NCI-H345 (cell line): ENCODE results near the gene PTPRE.

Experiments
- DNase-seq: peaks from one replicate; lab custom pipeline; 2025; lab: John Stamatoyannopoulos, UW

PTPRE gene

DNA sequence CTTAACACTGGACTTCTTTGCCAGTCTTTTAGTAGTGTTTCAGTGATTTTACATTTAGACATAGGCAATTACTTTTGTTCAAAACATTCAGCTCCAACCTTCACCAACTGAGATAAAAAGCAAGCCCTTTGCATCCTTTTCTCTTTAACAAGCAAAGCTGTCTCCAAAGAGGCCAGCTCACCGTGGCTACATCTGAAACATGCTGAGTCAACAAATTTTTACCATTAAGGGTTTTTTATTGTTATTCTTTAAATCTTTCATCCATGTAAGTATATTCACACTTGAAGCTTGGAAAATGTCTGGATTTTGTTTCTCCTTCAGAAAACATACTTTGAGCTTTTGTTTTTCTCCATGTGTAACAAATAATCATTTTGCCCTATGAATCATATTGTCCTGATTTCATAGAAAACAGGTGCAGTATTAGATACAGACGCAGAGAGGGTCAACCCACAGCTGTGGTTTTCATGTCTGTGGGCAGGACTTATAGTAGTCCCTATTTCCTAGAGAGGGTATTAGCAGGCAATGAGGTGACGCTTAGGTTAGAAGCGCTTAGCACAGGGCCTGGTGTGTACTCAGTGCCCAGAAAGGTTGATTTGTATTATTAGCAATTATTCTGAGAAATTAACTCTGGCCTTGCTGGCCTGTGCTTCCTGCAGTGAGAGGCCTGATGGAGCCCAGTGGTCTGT is 119.9 kb downstream of the PTPRE start:
- no peak for DNase-seq

DNA sequence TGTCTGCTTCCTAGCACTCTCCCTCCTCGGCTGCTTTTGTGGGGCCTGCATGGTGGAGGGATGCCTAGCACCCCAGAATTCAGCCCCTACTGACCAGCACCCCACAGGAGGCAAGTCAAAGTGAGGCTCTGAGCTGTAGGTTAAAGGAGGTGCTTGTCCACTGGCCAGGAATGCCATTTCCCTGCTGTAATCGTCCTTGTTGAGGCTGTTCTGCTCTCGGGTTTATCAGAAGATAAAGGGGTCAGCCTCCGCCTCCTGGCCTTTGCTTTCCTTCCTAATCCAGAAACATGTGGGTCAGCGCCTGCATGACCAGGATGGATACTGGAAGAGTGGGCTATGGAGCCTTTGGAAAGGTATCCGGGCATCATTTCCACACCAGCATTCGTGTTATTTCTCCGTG is 120.4 kb downstream of the PTPRE start:
- no peak for DNase-seq

- DNase-seq = no peak
Measured at GRCh38 chr10:128027822-128028507, 121.1 kb downstream of the PTPRE start.

DNA sequence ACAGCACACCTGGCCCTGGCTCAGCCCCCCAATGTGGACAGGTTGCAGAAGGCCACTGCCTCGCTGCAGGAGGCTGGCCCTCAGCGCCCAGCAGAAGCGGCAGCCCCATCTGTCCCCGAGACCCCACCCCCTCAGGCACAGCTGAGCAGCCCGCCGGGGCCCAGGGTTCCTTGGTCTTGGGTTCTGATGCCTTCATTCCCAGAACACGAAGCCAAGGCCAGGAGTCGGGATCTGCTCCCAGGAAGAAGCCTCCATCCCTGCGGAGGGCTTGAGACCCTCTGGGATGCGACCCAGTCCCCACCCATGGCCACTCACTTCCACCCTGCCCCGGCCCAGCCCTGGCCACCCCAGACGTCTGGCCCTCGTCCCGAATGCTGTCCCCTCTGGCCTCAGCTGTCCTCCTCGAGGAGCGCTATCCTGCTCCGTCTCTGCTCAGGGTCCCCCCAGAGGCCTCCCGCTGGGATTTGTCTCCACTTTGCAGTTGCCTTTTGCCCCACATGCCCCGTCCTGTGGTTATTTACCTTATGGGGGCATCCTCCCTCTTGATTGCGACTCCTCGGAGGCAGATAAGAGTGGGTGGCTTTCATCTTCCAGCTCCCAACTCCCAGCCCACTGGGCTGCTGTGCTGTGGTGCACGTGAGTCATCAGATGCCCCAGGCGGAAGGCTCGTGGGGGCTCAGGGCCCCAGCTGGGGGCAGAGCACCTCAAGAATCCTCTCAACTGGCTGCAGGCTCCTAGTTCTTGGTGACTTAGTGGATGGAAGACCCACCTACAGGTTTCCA is 121.8 kb downstream of the PTPRE start:
- DNase-seq = no peak

- DNase-seq = no peak
Measured at GRCh38 chr10:128029290-128029651, 122.4 kb downstream of the PTPRE start.

- no peak for DNase-seq
Measured at GRCh38 chr10:128029731-128030369, 122.9 kb downstream of the PTPRE start.

GRCh38 chr10:128030498-128031072 is 123.7 kb downstream of the PTPRE start:
- DNase-seq = no peak

GRCh38 chr10:128031216-128031615 is 124.3 kb downstream of the PTPRE start:
- DNase-seq = no peak

GRCh38 chr10:128032466-128032865 is 125.6 kb downstream of the PTPRE start:
- DNase-seq = no peak

- DNase-seq = no peak
Measured at GRCh38 chr10:128035557-128035973, 128.7 kb downstream of the PTPRE start.

GRCh38 chr10:128036011-128036615 is 129.2 kb downstream of the PTPRE start:
- no peak for DNase-seq

DNA sequence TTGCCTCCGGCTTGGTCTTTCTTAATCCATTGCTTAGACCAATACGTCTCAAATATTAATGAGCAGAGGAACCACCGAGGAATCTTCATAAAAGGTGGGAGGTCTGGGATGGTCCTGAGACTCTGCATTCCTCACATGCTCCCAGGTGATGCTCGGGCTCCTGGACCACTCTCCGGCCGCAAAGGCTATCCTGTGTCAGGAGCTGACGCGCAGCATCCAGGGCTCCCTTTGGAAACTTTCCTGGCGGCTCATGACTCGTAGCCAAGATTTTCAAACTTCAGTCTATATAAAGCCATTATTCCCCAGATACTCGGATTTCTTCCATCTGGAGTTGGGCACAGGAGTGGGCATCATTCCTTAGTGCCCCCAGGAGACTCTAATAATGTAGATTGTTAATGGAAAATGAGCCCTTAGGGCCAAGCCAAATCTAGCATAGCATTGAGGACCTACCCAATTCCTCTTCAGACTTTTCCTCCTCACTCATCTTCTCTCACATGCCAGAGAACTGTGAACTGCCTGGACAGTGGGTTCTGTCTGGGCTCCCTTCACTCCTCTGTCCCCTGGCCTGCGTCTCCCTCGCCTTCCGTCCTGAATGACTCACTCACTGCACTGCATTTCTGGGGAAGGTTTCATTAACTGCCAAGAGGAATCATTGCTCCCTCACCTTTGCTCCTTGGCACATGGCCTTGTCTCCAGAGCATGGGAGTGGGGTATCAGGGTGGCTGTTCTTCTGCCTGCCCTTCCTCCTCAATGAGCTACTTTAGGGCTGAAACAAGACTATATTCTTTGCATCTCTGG is 130.0 kb downstream of the PTPRE start:
- no peak for DNase-seq

DNA sequence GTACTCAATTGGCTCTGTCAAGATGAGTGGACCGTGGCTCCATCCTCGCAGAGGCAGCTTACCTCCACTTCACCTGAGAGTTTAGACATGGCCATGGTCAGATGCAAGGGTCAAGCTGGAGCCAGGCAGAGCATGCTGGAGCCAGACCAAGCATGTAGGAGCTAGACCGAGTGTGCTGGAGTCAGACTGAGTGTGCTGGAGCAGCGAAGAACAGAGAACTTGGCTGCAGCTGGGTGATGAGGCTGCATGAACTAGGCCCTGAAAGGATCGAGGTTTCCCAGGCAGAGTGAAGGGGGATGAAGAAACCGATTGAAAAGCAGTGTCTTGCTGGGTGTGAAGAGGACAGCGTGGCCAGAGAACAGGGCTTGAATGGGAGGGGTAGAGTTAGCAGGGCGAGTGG is 133.2 kb downstream of the PTPRE start:
- DNase-seq = no peak

DNA sequence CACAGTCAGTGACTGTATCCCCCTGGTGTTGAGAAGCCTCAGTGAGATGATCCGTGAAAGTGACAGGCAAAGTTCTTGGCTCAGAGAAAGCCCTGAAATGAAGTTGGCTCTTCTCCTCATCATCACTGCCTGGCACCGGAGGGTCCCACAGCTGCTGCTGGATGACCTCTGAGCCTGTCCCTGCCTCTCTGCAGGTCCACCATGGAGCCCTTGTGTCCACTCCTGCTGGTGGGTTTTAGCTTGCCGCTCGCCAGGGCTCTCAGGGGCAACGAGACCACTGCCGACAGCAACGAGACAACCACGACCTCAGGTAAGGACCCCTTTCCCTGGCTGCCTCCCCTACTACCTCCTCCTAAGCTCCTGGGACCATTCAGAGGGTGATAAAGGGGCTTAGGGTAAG is 133.8 kb downstream of the PTPRE start:
- no peak for DNase-seq

- no peak for DNase-seq
Measured at GRCh38 chr10:128042131-128042610, 135.3 kb downstream of the PTPRE start.

DNA sequence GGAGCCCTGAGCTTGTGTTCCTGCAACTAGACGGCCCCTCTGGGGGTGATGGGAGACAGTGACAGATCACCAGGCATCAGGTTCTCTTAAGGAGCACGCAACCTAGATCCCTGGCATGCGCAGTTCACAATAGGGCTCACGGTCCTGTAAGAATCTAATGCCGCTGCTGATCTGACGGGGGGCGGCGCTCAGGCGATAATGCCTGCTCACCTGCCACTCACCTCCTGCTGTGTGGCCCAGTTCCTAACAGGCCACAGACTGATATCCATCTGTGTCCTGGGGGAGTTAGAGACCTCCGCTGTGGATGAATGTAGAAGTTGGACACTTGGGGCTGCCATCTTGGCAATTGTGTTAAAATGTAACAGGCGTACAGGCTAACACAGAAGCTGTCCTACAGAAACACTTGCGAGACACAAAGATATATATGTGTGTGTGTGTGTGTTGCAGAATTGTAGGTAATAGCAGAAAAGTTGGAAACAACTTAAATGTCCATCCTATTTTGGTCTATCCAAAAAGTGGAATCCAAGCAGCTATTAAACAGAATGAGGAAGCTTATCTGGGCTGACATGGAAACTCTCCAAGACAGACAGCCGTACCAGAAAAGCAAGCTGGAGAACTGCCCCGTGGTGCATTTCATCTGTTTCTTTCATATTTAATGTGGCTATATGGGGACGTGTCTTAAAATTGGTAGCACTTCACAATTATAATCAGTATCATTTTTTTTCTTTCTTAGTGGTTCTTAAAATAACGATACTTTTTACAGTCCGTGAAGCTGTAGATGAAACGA is 136.5 kb downstream of the PTPRE start:
- no peak for DNase-seq

DNA sequence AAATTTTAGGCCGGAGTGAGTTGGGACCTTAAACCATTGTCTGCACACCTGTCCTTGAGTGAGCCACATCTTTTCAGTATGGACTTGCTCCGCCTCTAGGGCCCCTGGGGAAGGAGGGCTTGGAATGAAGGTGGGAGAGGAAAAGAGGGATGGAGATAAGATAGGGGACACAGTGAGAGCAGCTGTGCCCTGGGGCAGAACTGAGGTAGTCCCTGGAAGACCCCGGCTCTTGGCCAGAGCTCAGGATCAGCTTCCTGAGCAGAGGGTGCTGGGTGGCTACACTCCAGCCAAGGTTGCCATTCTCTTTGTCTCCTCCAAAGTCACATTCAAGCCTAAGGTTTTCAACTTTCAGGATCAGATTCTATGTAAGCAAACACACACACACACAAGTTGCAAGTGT is 137.3 kb downstream of the PTPRE start:
- no peak for DNase-seq

- no peak for DNase-seq
Measured at GRCh38 chr10:128044961-128045832, 138.3 kb downstream of the PTPRE start.

GRCh38 chr10:128045833-128046120 is 138.9 kb downstream of the PTPRE start:
- no peak for DNase-seq
